Iris pigment epithelial cell (primary cell): ENCODE results near the gene PSORS1C1.
A peak's percentile ranks its signal among the peaks of the same experiment; 100 is the strongest.
"Not testable (repeated sequence)": the region's sequence is repeated elsewhere in the genome, so short reads cannot be mapped to it uniquely, and the experiment has no call there.

Source experiments
- DNase-seq: peaks from one replicate; pipeline ENCODE4 v3.0.0-alpha.2; 2011; ENCODE audit warnings: low read depth

PSORS1C1 gene

GRCh38 chr6:31158863-31159855, 44.6 kb downstream of the PSORS1C1 start:
- DNase-seq, result peak; percentile 31

GRCh38 chr6:31161216-31162126, 46.9 kb downstream of the PSORS1C1 start:
- no peak for DNase-seq

- no peak for DNase-seq
Observed at GRCh38 chr6:31162463-31163165, 48.0 kb downstream of the PSORS1C1 start.

GRCh38 chr6:31163922-31164321, 49.3 kb downstream of the PSORS1C1 start:
- DNase-seq, result peak; percentile 28

GRCh38 chr6:31164475-31165063, 50.0 kb downstream of the PSORS1C1 start:
- not testable (repeated sequence) for DNase-seq

- DNase-seq, result not testable (repeated sequence)
Observed at GRCh38 chr6:31165064-31165832, 50.6 kb downstream of the PSORS1C1 start.

- no peak for DNase-seq
Observed at GRCh38 chr6:31165986-31166385, 51.4 kb downstream of the PSORS1C1 start.

- no peak for DNase-seq
Observed at GRCh38 chr6:31168606-31169005, 54.0 kb downstream of the PSORS1C1 start.

- no peak for DNase-seq
Observed at GRCh38 chr6:31169123-31169857, 54.7 kb downstream of the PSORS1C1 start.

- not testable (repeated sequence) for DNase-seq
Observed at GRCh38 chr6:31169858-31170599, 55.4 kb downstream of the PSORS1C1 start.

GRCh38 chr6:31170600-31170881, 55.9 kb downstream of the PSORS1C1 start, which contains the start of gene POU5F1:
Gene POU5F1, minus strand, starts transcription at chr6:31170682. Its CDS starts 62 bp downstream, at chr6:31170620.
- no peak for DNase-seq

- no peak for DNase-seq
Observed at GRCh38 chr6:31170987-31171671, 56.5 kb downstream of the PSORS1C1 start.

GRCh38 chr6:31171931-31172905, 57.6 kb downstream of the PSORS1C1 start:
- no peak for DNase-seq

- DNase-seq, result no peak
Observed at GRCh38 chr6:31172973-31173384, 58.4 kb downstream of the PSORS1C1 start.

GRCh38 chr6:31173406-31173805, 58.8 kb downstream of the PSORS1C1 start:
- DNase-seq, result no peak

- DNase-seq, result no peak
Observed at GRCh38 chr6:31174378-31174777, 59.8 kb downstream of the PSORS1C1 start.

- peak; percentile 47 for DNase-seq
Observed at GRCh38 chr6:31175971-31176370, 61.4 kb downstream of the PSORS1C1 start.
